HG02798 (cell line): Measurements from ENCODE around the gene KLHL3.

Experiments
- ATAC-seq: cut with Tn5 transposase; IDR thresholded peaks from one replicate; pipeline ENCODE4 v1.9.1; 2021; ENCODE audit warnings: mild to moderate bottlenecking; ENCODE audit not compliant: unreplicated experiment, poor library complexity

The KLHL3 gene

GRCh38 chr5:137638841-137639240, 97.0 kb downstream of the KLHL3 start:
- ATAC-seq: no peak

GRCh38 chr5:137636830-137637714, 98.8 kb downstream of the KLHL3 start:
- ATAC-seq: no peak

- no peak for ATAC-seq
Measured at GRCh38 chr5:137636099-137636498, 99.8 kb downstream of the KLHL3 start.

GRCh38 chr5:137635521-137635921, 100.4 kb downstream of the KLHL3 start:
- no peak for ATAC-seq

GRCh38 chr5:137633896-137634295, 102.0 kb downstream of the KLHL3 start:
- ATAC-seq: no peak

- ATAC-seq: no peak
Measured at GRCh38 chr5:137632716-137633115, 103.2 kb downstream of the KLHL3 start.

- no peak for ATAC-seq
Measured at GRCh38 chr5:137631453-137631852, 104.4 kb downstream of the KLHL3 start.

- ATAC-seq: no peak
Measured at GRCh38 chr5:137630972-137631370, 104.9 kb downstream of the KLHL3 start.

GRCh38 chr5:137630216-137630971, 105.5 kb downstream of the KLHL3 start:
- ATAC-seq: no peak

- no peak for ATAC-seq
Measured at GRCh38 chr5:137629646-137630045, 106.2 kb downstream of the KLHL3 start.

GRCh38 chr5:137627706-137628105, 108.2 kb downstream of the KLHL3 start:
- no peak for ATAC-seq

- ATAC-seq: no peak
Measured at GRCh38 chr5:137627293-137627692, 108.6 kb downstream of the KLHL3 start.

- no peak for ATAC-seq
Measured at GRCh38 chr5:137624786-137625349, 111.0 kb downstream of the KLHL3 start.

- no peak for ATAC-seq
Measured at GRCh38 chr5:137622850-137623249, 113.0 kb downstream of the KLHL3 start.

GRCh38 chr5:137621861-137622823, 113.7 kb downstream of the KLHL3 start:
- no peak for ATAC-seq

- ATAC-seq: no peak
Measured at GRCh38 chr5:137621306-137621705, 114.6 kb downstream of the KLHL3 start.

GRCh38 chr5:137619191-137619870, 116.6 kb downstream of the KLHL3 start:
- no peak for ATAC-seq

- no peak for ATAC-seq
Measured at GRCh38 chr5:137618476-137618875, 117.4 kb downstream of the KLHL3 start.

- ATAC-seq: no peak
Measured at GRCh38 chr5:137617528-137618205, 118.2 kb downstream of the KLHL3 start.
